HG03460 (cell line): ENCODE results near the gene GPR139.

ENCODE experiments used
- ATAC-seq: cut with Tn5 transposase; IDR thresholded peaks from one replicate; pipeline ENCODE4 v1.9.1; 2021; ENCODE audit not compliant: unreplicated experiment

Gene GPR139

DNA sequence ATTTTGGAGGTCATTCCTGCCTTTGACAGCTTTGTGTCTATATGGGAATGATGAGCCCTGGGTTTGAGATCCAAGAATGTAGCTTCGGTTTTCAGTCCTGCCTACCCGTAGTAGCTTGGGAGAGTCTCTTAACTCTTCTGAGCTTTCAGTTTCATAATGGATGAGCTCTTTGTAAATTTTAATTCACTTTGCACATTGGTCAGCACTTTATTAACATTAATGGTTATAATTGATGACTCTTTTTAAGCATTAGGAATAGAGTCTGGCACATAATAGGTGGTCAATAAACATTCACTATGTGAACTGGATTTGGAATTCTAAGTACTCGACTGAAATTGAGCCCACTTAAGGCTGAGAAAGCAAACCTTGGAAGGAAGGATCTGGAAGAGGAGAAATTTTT, 17.3 kb downstream of the GPR139 start:
- ATAC-seq, result no peak

DNA sequence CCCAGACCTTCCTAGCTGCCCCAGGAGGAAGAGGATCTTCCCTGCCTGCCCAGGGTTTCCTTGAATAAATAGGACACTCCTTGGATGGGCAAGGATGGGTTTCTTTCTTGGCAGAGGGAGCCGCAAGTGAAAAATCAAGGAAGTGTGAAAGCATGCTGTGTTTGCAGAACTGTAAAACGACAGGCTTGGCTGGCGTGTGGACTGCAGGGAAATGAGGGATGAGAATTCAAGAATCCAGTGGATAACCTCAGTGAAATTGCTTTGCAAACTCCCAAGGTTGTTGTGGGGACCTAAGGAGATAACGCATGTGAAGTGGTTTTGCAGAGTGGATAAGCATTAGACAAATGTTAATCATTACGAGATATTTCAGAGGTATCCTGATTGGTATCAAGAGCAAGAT, 20.4 kb downstream of the GPR139 start:
- no peak for ATAC-seq

DNA sequence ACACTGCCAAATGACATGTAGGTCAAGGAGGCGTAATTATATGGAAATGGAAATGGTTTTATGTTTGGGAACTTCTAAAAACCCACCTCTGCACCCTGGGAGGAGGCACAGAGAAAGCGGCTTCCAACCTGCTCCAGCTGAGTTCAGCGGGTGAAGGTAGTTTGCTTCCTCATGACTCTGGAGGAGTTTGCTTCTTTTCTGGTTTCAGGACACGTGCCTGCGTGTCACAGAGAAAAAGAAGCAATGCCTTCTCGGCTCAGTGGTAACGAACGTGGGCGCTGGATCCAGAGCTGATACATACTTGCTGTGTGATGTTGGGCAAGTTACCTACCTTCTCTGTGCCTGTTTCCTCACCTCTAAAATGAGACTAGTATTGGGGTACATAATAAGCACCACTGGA, 22.1 kb downstream of the GPR139 start:
- ATAC-seq, result no peak

DNA sequence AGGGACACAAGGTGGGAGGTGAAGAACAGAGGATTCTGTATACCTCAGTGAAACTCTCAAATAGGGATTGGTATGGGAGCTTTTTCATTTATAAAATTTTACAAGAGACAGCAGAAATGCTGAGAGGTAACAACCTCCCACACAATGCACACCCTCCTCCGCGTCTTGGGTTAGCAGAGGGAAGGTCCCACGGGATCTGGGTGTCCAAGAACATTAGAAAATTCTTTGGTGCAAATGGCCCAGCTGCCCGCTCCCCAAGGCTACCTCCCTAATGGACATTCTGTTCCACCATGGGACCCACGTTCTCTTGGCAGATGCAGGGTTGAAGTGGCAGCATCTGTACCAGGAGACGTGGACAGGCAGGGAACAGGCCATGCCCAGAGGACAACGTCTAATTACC, 22.5 kb downstream of the GPR139 start:
- ATAC-seq, result no peak

DNA sequence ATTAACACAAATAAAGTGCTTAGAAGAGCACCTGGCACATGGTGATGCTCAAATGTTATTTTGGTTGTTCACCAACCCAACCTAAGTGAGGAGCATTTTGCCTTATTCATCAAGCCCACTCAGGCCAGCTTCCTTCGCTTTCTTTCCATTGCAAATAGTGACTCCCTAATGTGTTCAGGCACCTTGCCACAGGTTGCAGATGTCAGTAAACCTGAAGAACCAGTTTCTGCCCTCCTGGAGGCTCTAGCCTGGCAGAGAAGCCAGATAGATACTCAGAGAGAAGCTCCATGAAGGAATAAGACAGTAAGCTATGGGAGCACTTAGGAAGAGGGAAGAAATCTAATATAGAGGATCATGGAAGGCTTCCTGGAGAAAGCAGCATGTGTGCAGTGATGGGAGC, 23.9 kb downstream of the GPR139 start:
- no peak for ATAC-seq

DNA sequence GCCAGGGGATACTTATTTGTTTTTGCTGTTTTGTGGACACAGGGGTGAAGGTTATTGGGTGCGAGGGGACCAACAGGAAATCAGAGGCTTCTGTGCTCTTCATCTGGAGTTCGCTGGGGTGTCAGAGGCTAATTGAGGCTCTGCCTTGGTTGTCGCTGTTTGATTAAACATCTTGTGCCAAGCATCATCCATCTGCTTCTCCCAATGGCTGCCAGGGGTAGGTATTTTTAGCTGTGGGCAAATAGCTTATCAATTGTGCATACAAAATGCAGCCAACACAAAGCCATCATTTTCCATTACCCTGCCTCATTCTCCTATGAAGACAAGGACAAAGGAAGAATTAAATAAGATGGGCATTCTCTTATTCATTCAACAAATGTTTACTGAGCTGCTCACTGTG, 27.8 kb downstream of the GPR139 start:
- ATAC-seq, result no peak

DNA sequence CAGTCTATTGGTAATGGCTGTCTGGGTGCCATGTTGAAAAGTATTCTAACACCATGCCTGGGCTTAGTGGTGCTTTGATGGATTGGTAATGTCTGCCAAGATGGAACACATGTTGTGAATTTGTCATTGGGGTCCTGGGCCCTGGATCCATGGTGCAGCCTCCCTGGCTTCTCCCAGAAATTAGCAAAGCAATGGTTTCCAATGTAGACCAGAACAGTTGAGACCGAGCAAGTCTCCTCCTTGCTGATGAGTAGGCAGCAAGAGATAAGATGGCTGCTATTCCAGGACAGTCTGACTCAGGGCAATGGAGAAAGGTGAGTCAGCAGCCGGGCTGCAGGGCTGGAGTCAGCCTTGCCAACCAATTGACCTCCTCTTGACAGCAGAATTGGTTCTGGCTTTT, 30.8 kb downstream of the GPR139 start:
- ATAC-seq, result no peak

DNA sequence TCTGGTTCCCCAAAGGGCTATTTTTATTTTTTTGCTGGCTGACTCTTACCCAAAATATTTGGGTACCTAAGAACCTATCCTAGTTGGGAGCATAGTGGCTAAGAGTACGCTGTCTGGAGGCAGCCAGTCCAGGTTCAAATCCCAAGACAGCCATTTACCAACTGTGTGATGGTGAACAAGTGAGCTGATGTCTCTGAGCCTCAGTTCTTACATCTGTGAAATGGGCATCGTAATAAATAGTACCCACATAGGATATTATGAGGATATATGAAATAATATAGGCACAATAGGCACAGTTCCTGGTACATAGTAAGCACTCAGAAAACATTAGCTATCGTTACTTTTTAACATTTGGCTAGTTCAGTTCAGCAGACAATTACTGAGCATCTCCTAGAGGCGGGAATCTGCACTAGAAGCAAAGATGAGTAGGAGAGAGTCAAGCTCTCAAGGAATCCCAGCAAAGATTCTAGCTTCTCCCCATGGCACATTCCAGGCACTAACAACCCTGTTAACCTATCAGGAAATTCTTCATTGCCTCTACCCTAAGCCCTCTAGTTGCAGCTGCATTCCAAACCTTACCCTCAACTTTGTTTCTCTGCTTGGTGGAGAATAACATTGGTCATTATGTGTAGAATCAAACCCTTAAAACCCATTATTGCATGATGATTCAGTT, 31.6 kb downstream of the GPR139 start:
- no peak for ATAC-seq

DNA sequence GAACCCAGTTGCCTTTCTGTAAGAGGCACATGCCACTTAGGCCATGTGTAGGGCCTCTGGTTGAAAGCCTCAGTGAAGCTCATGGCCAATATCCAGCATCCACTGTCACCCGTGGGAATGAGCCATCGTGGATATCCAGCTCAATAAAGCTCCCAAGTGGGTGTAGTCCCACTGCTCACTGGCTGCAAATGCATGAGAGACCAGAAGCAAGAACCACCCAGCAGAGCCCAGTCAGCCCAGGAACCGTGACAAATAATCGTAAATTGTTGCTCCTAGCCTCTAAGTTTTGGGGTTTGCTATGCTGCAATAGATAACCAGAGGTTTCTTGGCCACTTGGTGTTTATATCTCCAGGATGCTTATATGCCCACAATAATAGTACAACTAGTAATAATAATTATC, 33.7 kb downstream of the GPR139 start:
- ATAC-seq, result no peak

DNA sequence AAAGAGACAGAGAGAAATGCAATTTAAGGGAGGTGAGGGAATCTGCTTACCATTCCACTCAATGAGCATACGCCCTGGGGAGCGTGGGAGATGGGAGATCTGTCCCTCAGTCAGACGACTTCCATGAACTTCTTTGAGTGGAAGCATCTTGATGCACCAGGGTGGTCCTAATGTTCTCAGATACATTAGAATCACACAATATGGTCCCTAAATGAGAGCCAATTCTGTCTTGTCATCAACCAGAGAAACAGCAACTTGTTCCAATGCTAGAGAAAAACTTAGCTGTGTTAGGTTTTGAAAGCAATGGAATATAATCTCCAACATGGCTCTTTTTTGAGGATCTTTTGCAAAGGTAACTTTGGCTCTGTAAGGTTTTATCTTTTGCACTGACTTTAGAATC, 44.1 kb downstream of the GPR139 start:
- ATAC-seq, result no peak

DNA sequence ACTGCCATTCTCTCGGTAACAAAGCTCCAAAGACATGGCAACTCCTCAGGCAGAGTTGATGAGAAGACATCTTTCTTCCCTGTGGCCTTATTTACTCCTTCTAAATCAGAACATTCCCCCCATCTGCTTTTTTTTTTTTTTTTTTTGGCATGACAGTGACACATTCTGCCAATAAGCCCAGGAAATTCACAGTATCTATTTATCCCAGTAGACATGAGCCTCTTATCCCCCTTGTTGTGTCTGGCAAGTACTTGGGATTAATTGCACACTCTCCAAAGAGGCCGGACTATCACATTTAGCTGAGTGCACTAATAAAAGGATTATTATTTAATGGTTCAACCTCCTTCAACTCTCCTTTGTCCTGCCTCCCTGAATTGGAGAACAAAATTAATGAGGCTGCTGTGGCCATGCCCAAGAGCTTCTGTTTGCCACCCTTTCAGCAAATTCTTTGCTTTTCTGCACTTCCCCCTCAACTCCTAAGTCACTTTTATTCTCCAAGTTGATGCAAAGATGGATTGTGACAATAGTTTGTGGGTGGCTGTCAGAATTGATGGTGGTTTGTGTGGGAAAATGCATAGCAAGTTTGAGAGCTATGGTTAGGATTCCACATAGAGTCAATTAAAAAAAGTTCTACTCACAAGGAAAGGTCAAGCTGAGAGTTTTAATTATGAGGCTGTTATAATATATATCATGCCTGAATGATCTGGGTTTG, 47.2 kb downstream of the GPR139 start:
- no peak for ATAC-seq

DNA sequence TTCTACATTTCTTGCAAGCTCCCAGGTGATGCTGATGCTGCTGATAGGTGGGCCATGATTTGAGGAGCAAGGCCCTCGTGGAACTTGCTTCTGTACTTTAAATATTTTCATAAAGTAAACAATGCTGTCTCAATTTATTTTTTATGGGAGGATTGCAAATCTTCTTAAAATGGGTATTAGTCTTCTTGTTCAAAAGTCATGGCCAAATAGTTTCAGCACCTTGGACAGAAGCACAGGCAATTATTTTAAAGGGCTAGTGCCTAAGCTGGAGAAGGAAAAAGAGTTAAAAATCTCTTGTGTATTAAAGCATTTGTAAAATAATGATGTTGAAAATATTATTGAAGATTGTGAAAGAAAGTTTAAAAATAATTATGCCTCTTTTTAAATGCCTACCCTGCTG, 50.5 kb downstream of the GPR139 start:
- no peak for ATAC-seq

DNA sequence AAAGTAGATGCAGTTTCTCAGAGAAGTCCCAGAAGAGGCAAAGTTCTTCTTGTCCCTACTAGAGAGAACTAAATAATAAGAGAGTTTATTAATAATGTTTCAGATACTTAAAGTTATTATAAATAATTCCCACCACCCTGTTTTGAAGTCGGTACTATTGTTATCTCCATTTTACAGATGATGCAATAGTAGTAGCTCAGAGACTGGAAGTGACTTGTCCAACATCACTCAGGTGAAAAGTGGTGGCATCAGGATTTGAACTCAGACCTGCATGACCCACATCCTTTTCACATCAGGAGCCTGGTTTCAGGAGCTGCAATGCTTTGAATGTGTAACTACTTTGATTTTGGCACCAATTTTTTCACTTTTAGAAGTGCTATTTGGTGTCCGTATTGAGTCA, 52.7 kb downstream of the GPR139 start:
- ATAC-seq, result no peak

DNA sequence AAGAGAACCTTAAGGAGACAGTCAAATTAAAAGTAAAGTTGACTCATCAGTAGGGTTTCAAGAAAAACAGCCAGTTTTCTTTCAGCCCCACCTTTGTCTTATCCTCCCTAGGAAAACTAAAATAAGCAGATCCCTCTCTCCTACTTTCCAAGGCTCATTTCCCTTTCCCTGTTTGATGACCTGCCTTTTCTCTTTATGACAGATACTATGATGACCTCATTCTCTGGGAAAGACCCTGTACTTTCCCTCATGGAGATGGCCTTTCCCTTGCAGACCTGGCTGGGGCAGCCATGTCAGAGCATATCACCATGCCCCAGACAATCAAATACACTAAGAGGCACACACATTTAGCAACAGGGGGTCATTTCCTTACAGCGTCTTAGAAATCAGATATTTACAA, 53.6 kb downstream of the GPR139 start:
- ATAC-seq, result no peak

DNA sequence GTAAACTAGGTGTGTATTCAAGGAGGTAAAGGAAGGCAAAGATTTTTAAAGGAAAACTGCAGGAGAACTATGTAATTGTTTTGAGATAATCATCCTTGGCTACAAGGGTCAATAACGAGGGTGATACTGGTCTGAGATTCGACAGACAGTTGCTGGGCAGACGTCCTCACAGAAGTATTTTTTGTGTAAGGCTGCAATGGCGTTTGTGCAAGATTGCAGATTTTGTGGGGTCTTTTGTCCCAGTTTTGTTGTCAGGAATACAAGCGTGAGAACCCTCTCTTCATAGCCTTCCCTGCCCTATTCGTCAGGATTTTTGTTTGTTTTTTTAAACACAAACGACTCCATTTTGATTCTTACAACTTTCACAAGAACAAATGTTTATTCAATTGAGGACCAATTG, 57.5 kb downstream of the GPR139 start:
- ATAC-seq, result no peak

DNA sequence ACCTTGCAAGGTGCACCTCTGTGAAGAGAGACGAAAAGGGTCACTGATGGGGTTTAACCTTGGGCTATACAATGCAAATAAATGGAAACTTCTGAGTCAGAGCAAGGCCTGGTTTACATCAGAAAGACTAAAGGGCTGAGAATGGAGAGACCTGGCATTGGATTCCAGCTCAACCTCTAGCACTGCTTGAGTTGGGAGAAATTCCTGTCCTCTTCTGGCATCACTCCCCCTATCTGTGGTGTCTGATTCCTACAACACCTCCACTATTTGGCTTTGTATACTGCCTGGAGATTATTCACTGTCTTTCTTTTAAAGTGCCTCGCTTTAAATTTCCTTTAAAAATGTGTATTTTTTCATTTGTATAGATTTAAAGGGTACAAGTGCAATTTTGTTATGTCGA, 68.8 kb downstream of the GPR139 start:
- ATAC-seq, result no peak

DNA sequence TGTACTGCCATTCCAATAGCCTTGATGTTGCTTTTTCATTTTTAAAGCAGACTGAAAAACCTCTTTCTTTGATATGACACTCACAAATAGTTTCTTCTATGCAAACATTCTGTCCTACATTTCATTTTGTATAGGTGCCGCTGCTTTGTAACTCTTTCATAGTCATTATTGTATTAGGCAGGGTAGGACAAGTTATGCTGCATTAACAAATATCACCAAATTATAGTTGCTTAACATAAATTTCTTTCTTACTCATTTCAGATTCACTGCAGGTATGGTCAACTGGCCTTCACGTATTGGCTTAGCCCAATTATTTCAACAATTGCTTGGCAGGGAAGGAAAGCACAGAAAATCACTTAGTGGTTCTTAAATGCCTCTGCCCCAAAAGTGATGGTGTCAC, 70.8 kb downstream of the GPR139 start:
- no peak for ATAC-seq

DNA sequence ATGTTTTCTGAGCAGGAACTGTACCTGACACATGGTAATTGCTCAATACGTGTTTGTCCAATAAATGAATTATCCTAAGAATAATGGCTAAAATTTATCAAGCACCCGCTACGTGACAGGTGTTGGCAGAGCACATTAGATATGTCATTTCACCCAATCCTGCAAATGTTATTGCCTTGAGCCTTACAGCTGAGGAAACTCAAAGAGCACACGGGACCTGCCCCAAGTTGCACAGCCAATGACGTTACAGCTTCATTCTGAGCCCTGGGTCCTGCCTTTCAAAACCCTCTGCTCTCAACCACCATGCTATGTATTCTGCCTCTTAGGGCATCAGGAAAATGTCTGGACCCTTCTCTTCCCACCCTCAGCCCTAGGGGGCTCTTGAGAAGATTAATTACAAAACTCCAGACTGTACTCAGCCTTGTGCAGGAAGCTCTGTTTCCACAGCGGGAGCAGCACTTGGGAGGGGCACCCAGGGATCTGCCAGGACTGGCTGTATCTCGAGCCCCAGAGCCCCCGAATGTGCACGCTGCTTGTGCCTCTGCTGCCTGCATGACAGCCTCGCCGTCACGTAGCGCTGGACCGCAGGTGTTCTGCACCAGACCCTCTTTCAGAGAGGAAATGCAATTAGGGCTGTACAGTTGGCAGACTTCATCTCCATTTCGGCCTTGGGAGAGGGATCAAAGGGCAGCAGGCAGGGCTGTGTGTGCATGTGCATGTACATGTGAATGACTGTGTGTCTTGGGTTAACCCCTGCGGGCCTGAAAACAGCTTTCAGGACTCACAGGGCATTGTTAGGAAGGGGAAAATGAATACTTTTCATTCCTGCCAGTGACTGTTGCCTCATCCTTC, 71.6 kb downstream of the GPR139 start:
- ATAC-seq, result no peak

DNA sequence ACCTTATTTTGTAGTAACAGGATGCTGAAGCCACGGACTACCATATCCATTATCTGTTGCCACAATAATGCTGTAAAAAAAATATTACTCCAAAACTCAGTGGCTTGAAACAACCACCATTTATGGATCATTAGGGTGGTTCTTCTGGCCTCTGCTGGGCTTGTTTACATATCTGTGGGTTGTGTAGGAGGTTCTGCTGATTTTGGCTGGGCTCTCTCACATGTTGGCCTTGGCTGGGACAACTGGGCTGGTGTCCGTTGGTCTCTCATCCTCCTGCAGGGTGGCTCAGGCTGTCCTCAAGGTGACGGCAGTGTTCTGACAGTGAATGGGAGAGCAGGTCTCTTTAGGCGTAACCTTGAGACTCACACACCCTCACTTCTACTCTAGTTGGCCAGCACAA, 76.0 kb downstream of the GPR139 start:
- ATAC-seq, result no peak

DNA sequence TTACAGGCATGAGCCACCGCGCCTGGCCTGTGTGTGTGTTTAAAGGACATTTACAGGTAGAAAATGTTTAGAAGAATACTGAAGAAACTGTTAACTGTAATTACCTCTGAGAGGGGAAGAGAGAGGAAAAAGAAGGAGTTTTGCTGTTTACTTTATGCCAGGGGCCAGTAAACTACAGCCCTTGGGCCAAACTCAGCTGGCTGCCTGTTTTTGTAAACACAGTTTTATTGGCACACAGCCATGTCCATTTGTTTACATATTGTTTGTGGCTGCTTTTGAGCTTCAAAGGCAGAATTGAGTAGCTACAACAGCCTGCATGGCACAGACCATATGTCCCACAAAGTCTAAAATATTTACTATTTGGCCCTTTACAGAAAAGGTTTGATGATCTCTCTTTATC, 76.4 kb downstream of the GPR139 start:
- ATAC-seq, result no peak

DNA sequence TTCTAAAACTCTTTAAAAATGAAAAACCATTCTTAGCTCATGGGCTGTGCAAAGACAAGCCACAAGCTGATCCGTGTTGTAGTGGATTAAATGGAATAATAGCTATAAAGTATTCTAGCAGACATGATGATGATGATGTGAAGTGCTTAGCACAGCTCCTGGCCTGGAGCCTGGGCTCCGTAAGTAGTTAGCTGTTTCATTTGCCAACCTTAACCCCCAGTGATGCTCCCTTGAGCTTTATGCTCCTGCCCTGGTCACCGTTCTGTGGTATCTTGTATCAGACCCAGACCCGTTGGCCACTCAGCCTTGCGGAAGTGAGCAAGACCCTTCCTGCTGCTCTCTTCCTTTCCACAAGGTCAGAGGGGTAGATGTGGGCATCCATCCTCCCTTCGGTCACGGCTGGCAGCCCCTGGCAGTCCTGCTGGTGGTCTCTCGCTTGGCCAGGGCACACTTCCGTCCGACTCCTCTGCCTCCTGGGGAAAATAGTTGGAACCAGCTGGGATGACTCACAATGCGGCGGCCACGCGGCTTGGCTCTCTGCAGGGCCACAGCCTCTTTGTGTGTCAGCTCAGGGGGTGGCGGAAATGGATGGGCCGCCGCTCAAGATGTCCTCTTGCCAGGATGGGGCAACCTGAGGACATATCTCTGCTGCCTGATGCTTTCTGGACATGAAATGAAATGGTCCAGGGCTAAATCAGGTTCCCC, 79.1 kb downstream of the GPR139 start:
- ATAC-seq, result no peak

DNA sequence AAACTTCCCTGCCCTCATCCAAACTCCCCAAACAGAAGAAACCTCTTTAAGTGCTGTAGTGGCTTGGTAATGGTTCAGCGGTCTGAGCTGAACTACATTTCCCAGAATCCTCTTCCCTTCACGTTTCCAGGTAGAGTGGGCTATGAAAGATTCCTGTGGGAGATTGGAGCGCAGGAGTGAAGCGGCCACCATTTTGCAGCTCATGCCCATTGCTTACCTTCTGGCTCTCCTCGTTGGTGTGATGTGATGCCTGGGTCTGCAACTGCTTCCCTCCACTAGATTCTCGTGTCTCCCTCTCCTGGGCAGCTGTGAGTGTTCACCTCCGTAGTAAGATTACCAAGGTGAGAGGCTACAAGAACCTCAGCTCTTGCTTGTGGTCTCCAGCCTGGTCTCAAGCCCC, 82.1 kb downstream of the GPR139 start:
- ATAC-seq, result no peak
